ENCODE data around the gene TOX2. TPM values are rescaled to one million over a fixed set of nuclear protein-coding genes. Genes with fewer than 3 reads are reported as not detected.
A peak's percentile ranks its signal among the peaks of the same experiment; 100 is the strongest.

Gene TOX2
- total RNA-seq, 1 experiment from 2014 or later = 117 TPM

GRCh38 chr20:44087051-44087856 is 172.6 kb downstream of the TOX2 start:
- no peak overlapping the region for H3K4me3 ChIP-seq (ENCODE audit: low read depth, low read length, poor library complexity, severe bottlenecking)
- no peaks in the 10 kb centered on the region for H3K27me3 ChIP-seq (replicated peaks; ENCODE audit: insufficient read depth, low read depth, low read length, poor library complexity)
- no peaks in the 10 kb centered on the region for H3K36me3 ChIP-seq (ENCODE audit: insufficient read depth, low read length, poor library complexity, severe bottlenecking)
- intact Hi-C loops (cut with micrococcal nuclease; ENCODE audit: unreplicated experiment) = no loop called here
- BruUV-seq (replicated peaks) = no TSS peak
- ChIA-PET CTCF (no interaction called here), POLR2A (ENCODE audit: low non-redundant PET) (no interaction called here)
- TF ChIP-seq CTCF (conservative IDR thresholded peaks at IDR 0.05; ENCODE audit: low read depth, low read length) (no peak), EZH2 (IDR thresholded peaks at IDR 0.05; ENCODE audit: borderline replicate concordance, low read depth, low read length, poor library complexity, severe bottlenecking) (no peak)
- no peak for DNase-seq (ENCODE audit: low spot score)
- H3K4me1 ChIP-seq (ENCODE audit: insufficient read depth, low read length, poor library complexity, severe bottlenecking) = peaks cover 6% of the 10 kb centered on the region
- H3K27ac ChIP-seq (ENCODE audit: low read depth, low read length, poor library complexity, severe bottlenecking) = no peak overlapping the region
- H3K9me3 ChIP-seq (ENCODE audit: low read depth, low read length, poor library complexity, severe bottlenecking) = no peaks in the 10 kb centered on the region

GRCh38 chr20:44087857-44088120 is 173.1 kb downstream of the TOX2 start:
- no peaks in the 10 kb centered on the region for H3K9me3 ChIP-seq (ENCODE audit: low read depth, low read length, poor library complexity, severe bottlenecking)
- no peak for DNase-seq (ENCODE audit: low spot score)
- no peaks in the 10 kb centered on the region for H3K36me3 ChIP-seq (ENCODE audit: insufficient read depth, low read length, poor library complexity, severe bottlenecking)
- ChIA-PET CTCF (no interaction called here), POLR2A (ENCODE audit: low non-redundant PET) (no interaction called here)
- no peaks in the 10 kb centered on the region for H3K27me3 ChIP-seq (replicated peaks; ENCODE audit: insufficient read depth, low read depth, low read length, poor library complexity)
- no peak overlapping the region for H3K27ac ChIP-seq (ENCODE audit: low read depth, low read length, poor library complexity, severe bottlenecking)
- TF ChIP-seq EZH2 (IDR thresholded peaks at IDR 0.05; ENCODE audit: borderline replicate concordance, low read depth, low read length, poor library complexity, severe bottlenecking) (no peak), CTCF (conservative IDR thresholded peaks at IDR 0.05; ENCODE audit: low read depth, low read length) (no peak)
- intact Hi-C loops (cut with micrococcal nuclease; ENCODE audit: unreplicated experiment) = no loop called here
- no TSS peak for BruUV-seq (replicated peaks)
- no peak overlapping the region for H3K4me3 ChIP-seq (ENCODE audit: low read depth, low read length, poor library complexity, severe bottlenecking)
- peaks cover 5% of the 10 kb centered on the region for H3K4me1 ChIP-seq (ENCODE audit: insufficient read depth, low read length, poor library complexity, severe bottlenecking)

GRCh38 chr20:44089987-44090674 is 175.5 kb downstream of the TOX2 start:
- Histone ChIP-seq H3K27ac (ENCODE audit: low read depth, low read length, poor library complexity, severe bottlenecking) (no peak overlapping the region), H3K4me3 (ENCODE audit: low read depth, low read length, poor library complexity, severe bottlenecking) (no peak overlapping the region), H3K9me3 (ENCODE audit: low read depth, low read length, poor library complexity, severe bottlenecking) (no peaks in the 10 kb centered on the region), H3K36me3 (ENCODE audit: insufficient read depth, low read length, poor library complexity, severe bottlenecking) (no peaks in the 10 kb centered on the region), H3K4me1 (ENCODE audit: insufficient read depth, low read length, poor library complexity, severe bottlenecking) (no peaks in the 10 kb centered on the region), H3K27me3 (replicated peaks; ENCODE audit: insufficient read depth, low read depth, low read length, poor library complexity) (no peaks in the 10 kb centered on the region)
- ChIA-PET CTCF (no interaction called here), POLR2A (ENCODE audit: low non-redundant PET) (interaction anchor here (0.5 kb wide), 1 partner anchor 441 kb away, joined by 15 read pairs; no protein-coding TSS in a partner anchor)
- TF ChIP-seq EZH2 (IDR thresholded peaks at IDR 0.05; ENCODE audit: borderline replicate concordance, low read depth, low read length, poor library complexity, severe bottlenecking) = no peak
- TF ChIP-seq CTCF (conservative IDR thresholded peaks at IDR 0.05; ENCODE audit: low read depth, low read length) = no peak
- DNase-seq (ENCODE audit: low spot score) = peak; percentile 82
- no TSS peak for BruUV-seq (replicated peaks)
- intact Hi-C loops (cut with micrococcal nuclease; ENCODE audit: unreplicated experiment) = loop anchor here (5.0 kb wide), 1 partner anchor 553 kb away; no protein-coding TSS in a partner anchor

Measured in A673 (cell line).